DMS153 (cell line): ENCODE measurements around the gene PPP2R3B.
"Not testable (repeated sequence)": the region's sequence is repeated elsewhere in the genome, so short reads cannot be mapped to it uniquely, and the experiment has no call there.

Experiments
- DNase-seq: peaks from one replicate; lab custom pipeline; 2025; lab: John Stamatoyannopoulos, UW

The PPP2R3B gene

GRCh38 chrX:338281-338835, 48.3 kb downstream of the PPP2R3B start:
- DNase-seq = no peak

- DNase-seq = no peak
Measured at GRCh38 chrX:337331-337831, 49.3 kb downstream of the PPP2R3B start.

- no peak for DNase-seq
Measured at GRCh38 chrX:336227-336626, 50.5 kb downstream of the PPP2R3B start.

- DNase-seq = no peak
Measured at GRCh38 chrX:335758-336155, 51.0 kb downstream of the PPP2R3B start.

- DNase-seq = no peak
Measured at GRCh38 chrX:334971-335757, 51.5 kb downstream of the PPP2R3B start.

- DNase-seq = no peak
Measured at GRCh38 chrX:334331-334891, 52.3 kb downstream of the PPP2R3B start.

GRCh38 chrX:333611-334311, 52.9 kb downstream of the PPP2R3B start:
- no peak for DNase-seq

- DNase-seq = no peak
Measured at GRCh38 chrX:332916-333610, 53.6 kb downstream of the PPP2R3B start.

- no peak for DNase-seq
Measured at GRCh38 chrX:332496-332860, 54.2 kb downstream of the PPP2R3B start.

GRCh38 chrX:331825-332495, 54.7 kb downstream of the PPP2R3B start:
- no peak for DNase-seq

GRCh38 chrX:331151-331824, 55.4 kb downstream of the PPP2R3B start:
- no peak for DNase-seq

- DNase-seq = no peak
Measured at GRCh38 chrX:330726-331150, 56.0 kb downstream of the PPP2R3B start.

GRCh38 chrX:330141-330725, 56.5 kb downstream of the PPP2R3B start:
- not testable (repeated sequence) for DNase-seq

GRCh38 chrX:329291-329910, 57.3 kb downstream of the PPP2R3B start:
- no peak for DNase-seq

GRCh38 chrX:327660-328126, 59.0 kb downstream of the PPP2R3B start:
- no peak for DNase-seq

- DNase-seq = not testable (repeated sequence)
Measured at GRCh38 chrX:324664-325063, 62.0 kb downstream of the PPP2R3B start.

GRCh38 chrX:323721-324628, 62.7 kb downstream of the PPP2R3B start:
- no peak for DNase-seq

- no peak for DNase-seq
Measured at GRCh38 chrX:320126-320783, 66.5 kb downstream of the PPP2R3B start.
